ENCODE results near the gene SMAP1.

SMAP1 gene

DNA sequence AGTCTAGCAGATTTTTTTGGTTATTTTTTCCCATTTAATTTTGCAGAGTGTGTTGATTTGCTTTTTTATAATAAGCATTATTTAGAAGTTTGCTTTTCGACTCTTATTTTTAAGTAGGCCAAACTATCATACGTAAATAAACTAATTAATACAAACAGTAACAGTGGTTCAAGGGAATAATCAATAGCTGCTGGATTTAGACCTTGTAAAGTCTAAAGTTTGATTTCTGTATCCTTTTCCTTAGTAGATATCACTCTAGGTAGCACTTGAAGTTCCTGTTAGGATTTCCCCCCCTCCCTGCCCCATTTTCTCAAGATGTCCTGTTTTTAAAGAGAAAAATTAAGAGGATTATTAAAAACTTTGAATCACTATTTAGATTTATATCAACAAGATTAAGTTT lies 153.1 kb downstream of the SMAP1 start:
- Histone ChIP-seq H3K79me2 (no peaks in the 10 kb centered on the region), H3K9me3 (ENCODE audit: control insufficient read depth, low read length) (no peaks in the 10 kb centered on the region), H3K27ac (no peak overlapping the region), H3K9ac (no peak overlapping the region), H3K36me3 (ENCODE audit: control insufficient read depth, insufficient read depth, low read length) (no peaks in the 10 kb centered on the region), H2AFZ (no peak overlapping the region), H3K4me1 (no peaks in the 10 kb centered on the region), H3K27me3 (ENCODE audit: control insufficient read depth, insufficient read depth, low read length) (no peaks in the 10 kb centered on the region), H3K4me3 (ENCODE audit: low read depth, low read length) (no peak overlapping the region), H3K4me2 (ENCODE audit: low read length) (no peak overlapping the region)
- TF ChIP-seq, protein P1, sequence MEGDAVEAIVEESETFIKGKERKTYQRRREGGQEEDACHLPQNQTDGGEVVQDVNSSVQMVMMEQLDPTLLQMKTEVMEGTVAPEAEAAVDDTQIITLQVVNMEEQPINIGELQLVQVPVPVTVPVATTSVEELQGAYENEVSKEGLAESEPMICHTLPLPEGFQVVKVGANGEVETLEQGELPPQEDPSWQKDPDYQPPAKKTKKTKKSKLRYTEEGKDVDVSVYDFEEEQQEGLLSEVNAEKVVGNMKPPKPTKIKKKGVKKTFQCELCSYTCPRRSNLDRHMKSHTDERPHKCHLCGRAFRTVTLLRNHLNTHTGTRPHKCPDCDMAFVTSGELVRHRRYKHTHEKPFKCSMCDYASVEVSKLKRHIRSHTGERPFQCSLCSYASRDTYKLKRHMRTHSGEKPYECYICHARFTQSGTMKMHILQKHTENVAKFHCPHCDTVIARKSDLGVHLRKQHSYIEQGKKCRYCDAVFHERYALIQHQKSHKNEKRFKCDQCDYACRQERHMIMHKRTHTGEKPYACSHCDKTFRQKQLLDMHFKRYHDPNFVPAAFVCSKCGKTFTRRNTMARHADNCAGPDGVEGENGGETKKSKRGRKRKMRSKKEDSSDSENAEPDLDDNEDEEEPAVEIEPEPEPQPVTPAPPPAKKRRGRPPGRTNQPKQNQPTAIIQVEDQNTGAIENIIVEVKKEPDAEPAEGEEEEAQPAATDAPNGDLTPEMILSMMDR (IDR thresholded peaks at IDR 0.05): no peak

DNA sequence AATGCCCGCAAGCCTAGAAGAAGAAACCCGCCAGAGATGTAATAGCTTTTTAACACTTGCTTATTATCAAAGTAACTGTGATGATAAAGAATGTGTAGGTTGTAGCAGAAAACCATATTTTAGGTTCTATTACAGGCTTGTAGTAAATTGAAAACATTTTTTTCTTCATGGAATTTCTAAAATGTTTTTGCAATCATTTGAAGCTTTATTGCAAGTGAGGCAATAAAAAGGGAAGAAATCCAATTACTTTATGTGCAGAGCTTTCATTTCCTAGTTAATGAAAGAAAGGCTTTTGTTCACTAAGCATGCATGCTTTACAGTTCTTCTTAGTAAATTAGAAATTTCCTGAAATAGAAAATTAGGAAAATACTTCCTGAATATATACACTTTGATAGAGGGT lies 154.1 kb downstream of the SMAP1 start:
- Histone ChIP-seq H3K4me1 (no peaks in the 10 kb centered on the region), H3K4me2 (ENCODE audit: low read length) (no peak overlapping the region)
- TF ChIP-seq, protein P1 (IDR thresholded peaks at IDR 0.05): no peak

DNA sequence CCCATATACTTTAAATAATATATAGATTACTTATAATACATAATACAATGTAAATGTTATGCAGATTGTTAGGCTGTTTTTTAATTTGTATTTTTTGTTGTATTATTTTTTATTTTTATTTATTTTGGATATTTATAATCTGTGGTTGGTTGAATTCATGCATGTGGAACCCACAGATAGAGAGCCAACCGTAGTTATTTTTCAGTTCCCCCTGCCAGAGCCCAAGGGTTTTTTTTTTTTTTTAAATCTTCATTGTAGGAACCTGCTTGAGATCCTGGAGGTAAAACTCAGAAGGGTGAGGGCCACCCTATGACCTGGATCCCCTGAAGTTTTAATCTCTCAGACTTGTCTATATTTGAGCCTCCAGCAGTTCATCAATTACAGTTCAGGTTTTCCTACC lies 156.0 kb downstream of the SMAP1 start:
- Histone ChIP-seq H3K4me3 (ENCODE audit: low read depth, low read length) (no peak overlapping the region), H3K27me3 (ENCODE audit: control insufficient read depth, insufficient read depth, low read length) (no peaks in the 10 kb centered on the region), H2AFZ (no peak overlapping the region), H3K27ac (no peak overlapping the region), H3K79me2 (no peaks in the 10 kb centered on the region), H3K36me3 (ENCODE audit: control insufficient read depth, insufficient read depth, low read length) (no peaks in the 10 kb centered on the region), H3K4me1 (no peaks in the 10 kb centered on the region), H3K4me2 (ENCODE audit: low read length) (no peak overlapping the region), H3K9ac (no peak overlapping the region), H3K9me3 (ENCODE audit: control insufficient read depth, low read length) (no peaks in the 10 kb centered on the region)
- TF ChIP-seq, protein P1 (IDR thresholded peaks at IDR 0.05): no peak

More for the DNA sequence above, 154.1 kb downstream of the SMAP1 start:
- H3K79me2 ChIP-seq: no peaks in the 10 kb centered on the region
- no peaks in the 10 kb centered on the region for H3K9me3 ChIP-seq (ENCODE audit: control insufficient read depth, low read length)
- no peak overlapping the region for H3K4me3 ChIP-seq (ENCODE audit: low read depth, low read length)
- H3K36me3 ChIP-seq (ENCODE audit: control insufficient read depth, insufficient read depth, low read length): no peaks in the 10 kb centered on the region
- H3K9ac ChIP-seq: no peak overlapping the region
- no peak overlapping the region for H3K27ac ChIP-seq
- no peaks in the 10 kb centered on the region for H3K27me3 ChIP-seq (ENCODE audit: control insufficient read depth, insufficient read depth, low read length)
- H2AFZ ChIP-seq: no peak overlapping the region

DNA sequence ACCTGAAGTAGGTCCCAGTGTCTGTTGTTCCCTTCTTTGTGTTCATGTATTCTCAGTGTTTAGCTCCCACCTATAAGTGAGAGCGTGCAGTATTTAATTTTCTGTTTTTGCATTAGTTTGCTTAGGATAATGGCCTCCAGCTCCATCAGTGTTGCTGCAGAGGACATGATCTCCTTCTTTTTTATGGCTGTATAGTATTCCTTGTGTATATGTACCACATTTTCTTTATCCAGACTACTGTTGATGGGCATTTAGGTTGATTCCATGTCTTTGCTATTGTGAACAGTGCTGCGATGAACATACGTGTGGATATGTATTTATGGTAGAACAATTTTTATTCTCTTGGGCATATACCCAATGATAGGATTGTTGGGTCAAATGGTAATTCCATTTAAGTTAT lies 163.7 kb downstream of the SMAP1 start:
- Histone ChIP-seq H3K27me3 (ENCODE audit: control insufficient read depth, insufficient read depth, low read length) (no peaks in the 10 kb centered on the region), H2AFZ (no peak overlapping the region), H3K4me1 (no peaks in the 10 kb centered on the region), H3K9me3 (ENCODE audit: control insufficient read depth, low read length) (no peaks in the 10 kb centered on the region), H3K9ac (no peak overlapping the region), H3K4me3 (ENCODE audit: low read depth, low read length) (no peak overlapping the region), H3K36me3 (ENCODE audit: control insufficient read depth, insufficient read depth, low read length) (no peaks in the 10 kb centered on the region), H3K79me2 (peaks cover 3% of the 10 kb centered on the region), H3K4me2 (ENCODE audit: low read length) (no peak overlapping the region), H3K27ac (no peak overlapping the region)
- TF ChIP-seq, protein P1 (IDR thresholded peaks at IDR 0.05): no peak

DNA sequence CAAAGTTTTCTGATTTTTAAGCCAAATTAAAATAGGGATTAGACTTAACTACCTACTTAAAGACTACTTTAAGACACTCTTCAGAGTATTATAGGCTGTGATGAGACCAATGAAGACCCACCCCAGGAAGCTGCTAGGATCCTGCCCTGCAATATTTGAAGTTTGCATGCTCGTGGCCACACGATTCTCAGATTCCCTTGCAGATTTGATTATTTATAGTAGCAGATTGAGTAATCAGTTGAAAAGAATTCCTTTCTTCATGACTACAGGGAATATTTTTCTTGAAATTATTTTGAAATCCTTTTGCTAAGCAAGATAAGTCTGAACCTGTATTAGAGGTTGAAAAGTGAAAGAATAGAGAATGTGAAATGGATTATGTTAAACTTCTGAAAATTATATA lies 166.8 kb downstream of the SMAP1 start:
- TF ChIP-seq, protein P1 (IDR thresholded peaks at IDR 0.05): no peak
- no peak overlapping the region for H3K4me3 ChIP-seq (ENCODE audit: low read depth, low read length)
- no peaks in the 10 kb centered on the region for H3K27me3 ChIP-seq (ENCODE audit: control insufficient read depth, insufficient read depth, low read length)
- no peaks in the 10 kb centered on the region for H3K9me3 ChIP-seq (ENCODE audit: control insufficient read depth, low read length)
- no peaks in the 10 kb centered on the region for H3K4me1 ChIP-seq
- no peak overlapping the region for H3K9ac ChIP-seq
- H3K4me2 ChIP-seq (ENCODE audit: low read length): no peak overlapping the region
- H3K36me3 ChIP-seq (ENCODE audit: control insufficient read depth, insufficient read depth, low read length): no peaks in the 10 kb centered on the region
- H2AFZ ChIP-seq: no peak overlapping the region
- peaks cover 3% of the 10 kb centered on the region for H3K79me2 ChIP-seq
- H3K27ac ChIP-seq: no peak overlapping the region
